ENCODE results near the gene TNKS1BP1.
"Not testable (repeated sequence)": the region's sequence is repeated elsewhere in the genome, so short reads cannot be mapped to it uniquely, and the experiment has no call there.

Gene TNKS1BP1

GRCh38 chr11:57345555-57346211 lies 20.9 kb upstream of the TNKS1BP1 start:
- Mint-ChIP-seq H3K36me3 (ENCODE audit: low read depth) (no peaks in the 10 kb centered on the region), H3K4me1 (ENCODE audit: low read depth) (peaks cover 5% of the 10 kb centered on the region), H3K27me3 (ENCODE audit: low read depth) (peaks cover 4% of the 10 kb centered on the region), H3K4me3 (no peak overlapping the region), H3K9me3 (no peaks in the 10 kb centered on the region), H3K27ac (no peak overlapping the region)
- peak; percentile 44 for DNase-seq (ENCODE audit: low spot score)

DNA sequence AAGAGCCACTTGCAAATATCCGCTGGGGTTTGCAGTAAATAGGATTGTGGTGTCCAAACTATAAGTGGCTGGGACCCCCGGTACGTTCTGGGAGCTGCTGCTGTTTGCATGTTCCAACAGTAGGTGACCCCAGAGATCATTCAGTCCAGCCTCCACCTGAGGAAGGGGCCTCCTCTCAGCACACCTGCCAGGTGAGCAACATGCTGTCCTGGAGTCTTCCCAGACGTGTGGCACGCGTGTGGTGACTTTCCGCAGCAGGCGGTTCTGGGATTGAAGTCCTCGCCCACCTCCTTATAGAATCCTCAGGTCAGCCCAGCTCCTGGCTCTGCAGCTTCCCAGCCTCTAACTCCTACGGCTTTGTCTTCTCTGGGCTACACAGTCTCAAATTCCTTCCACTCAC lies 20.1 kb upstream of the TNKS1BP1 start:
- H3K27me3 Mint-ChIP-seq (ENCODE audit: low read depth) = peaks cover 4% of the 10 kb centered on the region
- H3K36me3 Mint-ChIP-seq (ENCODE audit: low read depth) = no peaks in the 10 kb centered on the region
- H3K27ac Mint-ChIP-seq = no peak overlapping the region
- H3K4me1 Mint-ChIP-seq (ENCODE audit: low read depth) = peaks cover 6% of the 10 kb centered on the region
- no peaks in the 10 kb centered on the region for H3K9me3 Mint-ChIP-seq
- H3K4me3 Mint-ChIP-seq = no peak overlapping the region
- DNase-seq (ENCODE audit: low spot score) = no peak

GRCh38 chr11:57343825-57344224 lies 19.1 kb upstream of the TNKS1BP1 start:
- H3K4me1 Mint-ChIP-seq (ENCODE audit: low read depth) = peaks cover 9% of the 10 kb centered on the region
- peaks cover 12% of the 10 kb centered on the region for H3K27me3 Mint-ChIP-seq (ENCODE audit: low read depth)
- H3K4me3 Mint-ChIP-seq = no peak overlapping the region
- no peak overlapping the region for H3K27ac Mint-ChIP-seq
- no peaks in the 10 kb centered on the region for H3K9me3 Mint-ChIP-seq
- no peak for DNase-seq (ENCODE audit: low spot score)
- H3K36me3 Mint-ChIP-seq (ENCODE audit: low read depth) = no peaks in the 10 kb centered on the region

DNA sequence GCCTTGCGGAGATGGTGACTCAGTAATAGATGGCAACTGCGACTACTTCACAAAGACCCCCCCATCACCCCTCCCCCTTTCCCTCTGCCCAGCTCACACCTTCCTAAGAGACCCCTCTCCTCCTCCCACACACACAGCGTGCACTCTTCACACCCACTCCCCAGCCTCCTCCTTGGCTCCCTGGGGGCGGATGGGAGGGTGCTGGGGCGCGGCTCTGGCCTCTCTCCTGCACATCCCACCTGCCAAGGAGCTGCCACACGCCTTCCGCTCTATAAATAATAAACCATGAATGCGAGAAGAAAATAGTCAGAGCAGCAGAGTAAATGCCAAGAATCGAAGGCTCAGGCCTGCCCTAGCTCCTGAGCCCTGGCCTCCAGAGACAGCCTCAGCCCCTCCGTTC lies 17.9 kb upstream of the TNKS1BP1 start:
- no peak overlapping the region for H3K4me3 Mint-ChIP-seq
- H3K27ac Mint-ChIP-seq = no peak overlapping the region
- H3K9me3 Mint-ChIP-seq = no peaks in the 10 kb centered on the region
- H3K36me3 Mint-ChIP-seq (ENCODE audit: low read depth) = no peaks in the 10 kb centered on the region
- H3K27me3 Mint-ChIP-seq (ENCODE audit: low read depth) = peaks cover 12% of the 10 kb centered on the region
- H3K4me1 Mint-ChIP-seq (ENCODE audit: low read depth) = peaks cover 9% of the 10 kb centered on the region
- no peak for DNase-seq (ENCODE audit: low spot score)

- no peak for DNase-seq (ENCODE audit: low spot score)
- H3K27me3 Mint-ChIP-seq (ENCODE audit: low read depth) = peaks cover 12% of the 10 kb centered on the region
- H3K36me3 Mint-ChIP-seq (ENCODE audit: low read depth) = no peaks in the 10 kb centered on the region
- H3K4me3 Mint-ChIP-seq = no peak overlapping the region
- peaks cover 12% of the 10 kb centered on the region for H3K4me1 Mint-ChIP-seq (ENCODE audit: low read depth)
- no peaks in the 10 kb centered on the region for H3K9me3 Mint-ChIP-seq
- H3K27ac Mint-ChIP-seq = no peak overlapping the region
These were observed 16.6 kb upstream of the TNKS1BP1 start for GRCh38 chr11:57341250-57341808.

DNA sequence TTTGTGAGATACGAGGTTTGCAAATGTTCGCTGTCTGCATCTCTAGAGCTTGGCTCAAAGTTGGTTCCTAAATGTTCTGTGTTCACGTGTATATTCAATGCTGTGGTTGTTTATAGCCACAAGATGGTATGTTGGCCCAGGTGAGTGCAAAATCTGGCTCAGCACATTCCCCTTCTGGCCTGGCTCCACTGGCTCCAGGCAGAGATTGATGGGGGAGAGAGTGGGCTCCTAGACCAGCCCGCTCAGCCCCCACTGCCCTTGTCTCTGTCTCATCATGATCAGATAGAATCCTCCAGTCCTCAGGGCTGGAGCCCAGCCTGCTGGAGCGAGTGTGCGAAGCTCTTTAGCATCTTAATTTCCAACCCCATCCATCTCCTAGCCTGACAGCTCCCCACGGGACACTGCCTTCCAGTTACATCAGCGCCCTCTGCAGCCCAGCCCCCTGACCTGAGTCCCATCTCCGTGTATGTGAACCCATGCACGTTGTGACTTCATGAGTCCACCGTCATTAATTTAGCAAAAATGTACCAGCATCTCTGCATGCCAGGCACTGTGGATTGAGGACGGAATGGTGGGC lies 15.4 kb upstream of the TNKS1BP1 start:
- Mint-ChIP-seq H3K9me3 (no peaks in the 10 kb centered on the region), H3K4me1 (ENCODE audit: low read depth) (peaks cover 12% of the 10 kb centered on the region), H3K27me3 (ENCODE audit: low read depth) (peaks cover 12% of the 10 kb centered on the region), H3K27ac (no peak overlapping the region), H3K36me3 (ENCODE audit: low read depth) (peaks cover 2% of the 10 kb centered on the region), H3K4me3 (no peak overlapping the region)
- DNase-seq (ENCODE audit: low spot score) = no peak

GRCh38 chr11:57339328-57339727 lies 14.6 kb upstream of the TNKS1BP1 start:
- H3K27ac Mint-ChIP-seq = no peak overlapping the region
- peaks cover 18% of the 10 kb centered on the region for H3K4me1 Mint-ChIP-seq (ENCODE audit: low read depth)
- peaks cover 8% of the 10 kb centered on the region for H3K36me3 Mint-ChIP-seq (ENCODE audit: low read depth)
- no peak for DNase-seq (ENCODE audit: low spot score)
- H3K4me3 Mint-ChIP-seq = no peak overlapping the region
- H3K27me3 Mint-ChIP-seq (ENCODE audit: low read depth) = peaks cover 12% of the 10 kb centered on the region
- no peaks in the 10 kb centered on the region for H3K9me3 Mint-ChIP-seq

DNA sequence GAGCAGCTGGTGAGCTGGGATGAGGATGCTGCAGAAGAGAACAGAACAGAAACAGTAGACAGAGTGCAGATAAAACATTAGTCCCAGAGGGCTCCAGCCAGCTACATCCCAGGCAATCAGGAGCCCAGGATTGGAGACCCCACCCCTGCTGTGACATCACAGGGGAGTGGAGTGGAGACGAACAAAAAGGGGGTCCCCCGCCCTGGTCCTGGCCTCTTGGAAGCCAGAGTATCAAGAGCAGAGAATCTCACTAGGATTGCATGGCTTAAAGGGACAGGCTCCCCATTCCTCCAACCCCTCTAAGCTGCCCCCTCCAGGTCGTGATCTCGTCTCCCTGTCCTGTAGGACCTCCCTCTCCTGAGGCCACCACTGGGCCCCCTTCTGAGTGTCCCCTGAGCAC lies 13.4 kb upstream of the TNKS1BP1 start, which contains the start of gene P2RX3:
TSS of gene P2RX3 (plus strand) at position 211 of the 400 bp plus-strand sequence. CDS start 199 bp downstream, outside the sequence.
- Mint-ChIP-seq H3K27me3 (ENCODE audit: low read depth) (peaks cover 12% of the 10 kb centered on the region), H3K4me1 (ENCODE audit: low read depth) (peaks cover 29% of the 10 kb centered on the region), H3K9me3 (no peaks in the 10 kb centered on the region), H3K27ac (no peak within 1 kb of the TSS), H3K36me3 (ENCODE audit: low read depth) (peaks cover 15% of the 10 kb centered on the region), H3K4me3 (no peak within 1 kb of the TSS)
- DNase-seq (ENCODE audit: low spot score) = no peak

- peak overlapping the region; percentile 100 for H3K27ac Mint-ChIP-seq
- peaks cover 12% of the 10 kb centered on the region for H3K27me3 Mint-ChIP-seq (ENCODE audit: low read depth)
- peak overlapping the region; percentile 99 for H3K4me3 Mint-ChIP-seq
- DNase-seq (ENCODE audit: low spot score); H3K9me3 Mint-ChIP-seq: not testable (repeated sequence)
- peaks cover 26% of the 10 kb centered on the region for H3K36me3 Mint-ChIP-seq (ENCODE audit: low read depth)
- H3K4me1 Mint-ChIP-seq (ENCODE audit: low read depth) = peaks cover 31% of the 10 kb centered on the region
These were observed 12.1 kb upstream of the TNKS1BP1 start for GRCh38 chr11:57336856-57337255.

DNA sequence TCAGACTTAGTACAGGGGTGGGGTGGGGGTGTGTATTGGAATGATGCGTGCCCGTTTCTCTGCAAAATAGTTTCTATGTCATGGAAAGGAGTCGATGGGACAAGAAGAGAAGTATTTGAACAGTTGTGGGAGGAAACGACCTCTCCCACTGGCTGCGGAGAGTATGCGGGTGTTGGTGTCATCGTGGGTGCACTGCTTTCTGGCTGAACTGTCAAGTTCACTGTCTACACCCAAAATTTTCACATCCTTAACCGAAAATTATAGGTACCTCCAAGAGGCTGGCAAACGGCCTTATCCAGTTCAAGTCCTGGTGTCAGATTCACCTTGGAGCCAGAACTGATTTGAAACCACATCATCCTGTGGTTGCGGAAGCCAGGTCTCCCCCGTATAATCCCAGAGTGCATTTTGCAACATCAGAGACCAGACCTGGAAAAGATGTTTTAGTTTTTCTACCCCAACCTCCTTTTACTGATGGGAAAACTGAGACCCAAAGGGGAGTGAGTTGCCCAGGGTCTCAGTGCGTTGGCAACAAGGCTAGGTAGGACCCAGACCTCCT lies 11.4 kb upstream of the TNKS1BP1 start:
- DNase-seq (ENCODE audit: low spot score) = peak; percentile 17
- Mint-ChIP-seq H3K27me3 (ENCODE audit: low read depth) (peaks cover 12% of the 10 kb centered on the region), H3K4me3 (peak overlapping the region; percentile 99), H3K4me1 (ENCODE audit: low read depth) (peaks cover 31% of the 10 kb centered on the region), H3K27ac (peak overlapping the region; percentile 100), H3K9me3 (no peaks in the 10 kb centered on the region), H3K36me3 (ENCODE audit: low read depth) (peaks cover 32% of the 10 kb centered on the region)

DNA sequence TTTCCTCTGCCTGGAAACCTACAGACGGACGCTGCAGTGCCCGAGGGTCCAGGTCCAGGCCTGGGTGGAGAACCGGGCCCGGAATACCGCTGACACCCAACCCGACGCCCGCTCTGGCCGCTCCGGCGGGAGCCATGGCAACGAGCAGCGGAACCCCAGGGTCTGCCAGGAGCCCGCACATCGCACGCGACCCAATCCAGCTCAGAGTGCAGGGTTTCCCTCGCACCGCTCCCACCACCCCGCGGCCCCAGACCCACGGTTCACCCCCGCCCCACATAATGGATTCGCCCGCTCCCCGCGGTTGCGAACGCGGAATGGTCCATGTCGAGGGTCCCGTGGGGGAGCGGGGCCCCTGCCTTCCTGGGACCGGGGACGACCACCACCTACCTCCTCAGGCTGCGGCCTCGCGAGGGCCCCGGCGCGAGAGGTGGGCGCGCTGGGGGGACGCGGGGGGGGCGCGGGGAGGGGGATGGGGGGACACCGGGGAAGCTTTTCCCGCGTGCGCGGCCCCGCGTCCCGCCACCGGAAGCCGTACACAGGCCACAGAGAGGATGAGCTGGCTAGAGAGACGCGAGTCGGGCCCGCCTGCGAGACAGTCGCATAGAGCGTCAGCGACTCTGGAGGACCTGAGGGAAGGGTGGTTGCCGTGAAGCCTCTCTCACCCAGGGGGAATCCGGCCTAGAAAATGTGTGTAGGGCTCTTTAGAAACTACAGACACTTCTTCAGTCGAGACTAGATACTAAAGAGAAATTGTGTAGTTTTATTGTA lies 10.8 kb upstream of the TNKS1BP1 start, which contains the start of gene SSRP1:
TSS of gene SSRP1 (minus strand) at position 550 of the 768 bp plus-strand sequence. CDS start 771 bp downstream, outside the sequence.
- no peaks in the 10 kb centered on the region for H3K9me3 Mint-ChIP-seq
- peaks cover 31% of the 10 kb centered on the region for H3K4me1 Mint-ChIP-seq (ENCODE audit: low read depth)
- peaks cover 38% of the 10 kb centered on the region for H3K36me3 Mint-ChIP-seq (ENCODE audit: low read depth)
- peak within 1 kb of the TSS; percentile 100 for H3K27ac Mint-ChIP-seq
- H3K27me3 Mint-ChIP-seq (ENCODE audit: low read depth) = peaks cover 9% of the 10 kb centered on the region
- H3K4me3 Mint-ChIP-seq = peak within 1 kb of the TSS; percentile 99
- peak; percentile 81 for DNase-seq (ENCODE audit: low spot score)

- peak overlapping the region; percentile 99 for H3K4me3 Mint-ChIP-seq
- H3K27me3 Mint-ChIP-seq (ENCODE audit: low read depth) = peaks cover 9% of the 10 kb centered on the region
- peaks cover 43% of the 10 kb centered on the region for H3K36me3 Mint-ChIP-seq (ENCODE audit: low read depth)
- H3K4me1 Mint-ChIP-seq (ENCODE audit: low read depth) = peaks cover 31% of the 10 kb centered on the region
- H3K27ac Mint-ChIP-seq = peak overlapping the region; percentile 90
- DNase-seq (ENCODE audit: low spot score) = no peak
- no peaks in the 10 kb centered on the region for H3K9me3 Mint-ChIP-seq
These were observed 10.2 kb upstream of the TNKS1BP1 start for GRCh38 chr11:57335023-57335342.

GRCh38 chr11:57332694-57333440 lies 8.1 kb upstream of the TNKS1BP1 start:
- no peak overlapping the region for H3K27ac Mint-ChIP-seq
- peaks cover 63% of the 10 kb centered on the region for H3K36me3 Mint-ChIP-seq (ENCODE audit: low read depth)
- no peak overlapping the region for H3K4me3 Mint-ChIP-seq
- H3K27me3 Mint-ChIP-seq (ENCODE audit: low read depth) = no peaks in the 10 kb centered on the region
- DNase-seq (ENCODE audit: low spot score) = no peak
- peaks cover 27% of the 10 kb centered on the region for H3K4me1 Mint-ChIP-seq (ENCODE audit: low read depth)
- no peaks in the 10 kb centered on the region for H3K9me3 Mint-ChIP-seq

All from T-helper 2 cell treated with Interferon-gamma antibody and Interleukin-4, amounts not matched to agents 5 μg/mL and 100 μg/mL, for 36 hours (primary cell).